HL-60 (cell line): ENCODE data around the gene SLC23A3.

Source experiments
- CTCF ChIP-seq: IDR thresholded peaks from one replicate; pipeline ENCODE4 v1.5.1; 2011; ENCODE audit warnings: low read length, control low read depth, inconsistent platforms; ENCODE audit not compliant: insufficient read depth
- POLR2AphosphoS5 ChIP-seq: IDR thresholded peaks from 2 replicates; pipeline ENCODE4 v1.6.1; 2012; ENCODE audit warnings: low read depth

- TF ChIP-seq CTCF: no peak
- no peak for TF ChIP-seq POLR2AphosphoS5
Measured at GRCh38 chr2:219158586-219158985, 11.2 kb downstream of the SLC23A3 start.
